Activated B cell treated with CpG ODN at 0.5 μM for 24 hours (primary cell): ENCODE results near the gene ADGRL1. TPM values are rescaled to one million over a fixed set of nuclear protein-coding genes. Genes with fewer than 3 reads are reported as not detected.

Experiments
- ATAC-seq: fragments of 200-7000 bp; cut with Tn5 transposase; one replicate; pipeline ENCODE4 v1.10.0; 2021; ENCODE audit warnings: low read depth, mild to moderate bottlenecking, moderate library complexity
- CTCF ChIA-PET: fragments of 350-600 bp; sonication (Branson Sonifier 250); formaldehyde crosslinking; loops from one replicate; lab custom pipeline; 2021; ENCODE audit warnings: antibody characterized with exemption; lab: Charles Lee
- POLR2A ChIA-PET: fragments of 350-600 bp; sonication (Branson Sonifier 250); formaldehyde crosslinking; loops from one replicate; lab custom pipeline; 2021; ENCODE audit warnings: antibody characterized with exemption; lab: Charles Lee
- DNase-seq: peaks from one replicate; pipeline ENCODE4 v3.0.0; 2022
- H3K27ac Mint-ChIP-seq: one replicate; pipeline ENCODE4 v1.8.0; 2020; ENCODE audit warnings: mixed read lengths
- H3K27me3 Mint-ChIP-seq: one replicate; pipeline ENCODE4 v1.8.0; 2021; ENCODE audit warnings: mixed read lengths
- H3K36me3 Mint-ChIP-seq: one replicate; pipeline ENCODE4 v1.8.0; 2021; ENCODE audit warnings: low read depth, mixed read lengths
- H3K4me1 Mint-ChIP-seq: one replicate; pipeline ENCODE4 v1.8.0; 2021; ENCODE audit warnings: mixed read lengths
- H3K4me3 Mint-ChIP-seq: one replicate; pipeline ENCODE4 v1.8.0; 2020; ENCODE audit warnings: mild to moderate bottlenecking, mixed read lengths
- H3K9me3 Mint-ChIP-seq: one replicate; pipeline ENCODE4 v1.8.0; 2020; ENCODE audit warnings: mixed read lengths
- intact Hi-C: fragments of 100-400 bp; cut with micrococcal nuclease; formaldehyde crosslinking; loops from one replicate; pipeline ENCODE4 v1.15.1; 2024
- total RNA-seq: library from RNA; stranded (reverse); gene quantifications from 2 replicates; pipeline ENCODE4 v1.2.3, GENCODE V29; 2022
- TF ChIP-seq, protein P1 (sequence below): fragments of 200-600 bp; IDR thresholded peaks from one replicate; pipeline ENCODE4 v1.8.0; 2022; ENCODE audit warnings: antibody characterized with exemption, mild to moderate bottlenecking

The ADGRL1 gene
- total RNA-seq, 1 donor from 2014 or later: 1.4 TPM

DNA sequence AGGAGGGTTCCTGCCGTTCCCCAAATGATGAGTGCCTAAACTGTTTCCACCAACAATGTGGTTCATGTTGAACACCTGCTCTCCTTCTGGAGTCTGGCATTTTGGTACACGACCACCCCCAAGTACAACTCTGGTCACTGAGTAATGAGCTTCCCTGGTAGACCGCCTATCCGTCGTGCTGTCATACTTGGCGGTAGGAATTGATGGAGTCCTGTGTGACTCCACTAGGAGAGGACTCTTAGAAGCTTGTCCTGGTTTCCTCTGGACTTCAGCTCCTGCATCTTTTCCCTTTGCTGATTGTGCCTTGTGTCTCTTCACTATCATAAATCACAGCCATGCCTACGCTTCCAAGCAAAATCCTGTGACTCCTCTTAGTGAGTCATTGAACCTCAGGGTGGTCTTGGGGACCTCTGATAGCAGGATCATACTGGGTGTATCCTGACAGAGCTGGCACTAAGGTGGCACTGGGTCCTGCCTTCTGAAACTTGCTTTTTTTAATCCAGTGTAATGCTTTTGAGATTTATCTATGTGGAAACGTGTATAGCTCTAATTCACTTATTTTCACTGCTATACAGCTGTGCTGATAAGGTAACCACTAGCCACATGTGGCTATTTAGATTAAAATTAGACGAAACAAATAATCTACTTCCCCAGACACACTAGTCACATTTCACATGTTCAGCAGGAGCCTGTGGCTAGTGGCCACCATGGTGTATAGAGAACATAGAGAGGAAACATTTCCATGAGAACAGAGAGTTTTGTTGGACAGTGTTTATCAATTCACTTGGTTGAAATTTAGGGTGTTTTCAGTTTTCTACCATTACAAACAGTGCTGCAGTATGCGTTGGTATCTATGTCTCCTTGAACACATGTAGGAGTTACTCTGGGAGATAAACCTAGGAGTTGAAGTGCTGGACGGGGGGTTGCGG lies 63.4 kb downstream of the ADGRL1 start:
- Mint-ChIP-seq H3K36me3 (peaks cover 6% of the 10 kb centered on the region), H3K27ac (no peak overlapping the region), H3K27me3 (no peaks in the 10 kb centered on the region), H3K4me3 (no peak overlapping the region), H3K9me3 (no peaks in the 10 kb centered on the region), H3K4me1 (peaks cover 4% of the 10 kb centered on the region)
- ATAC-seq: no peak
- intact Hi-C loops: no loop called here
- no peak for DNase-seq
- CTCF ChIA-PET: interaction anchor here (0.7 kb wide), 1 partner anchor 233 kb away, joined by 3 read pairs; no protein-coding TSS in a partner anchor
- TF ChIP-seq, protein P1, sequence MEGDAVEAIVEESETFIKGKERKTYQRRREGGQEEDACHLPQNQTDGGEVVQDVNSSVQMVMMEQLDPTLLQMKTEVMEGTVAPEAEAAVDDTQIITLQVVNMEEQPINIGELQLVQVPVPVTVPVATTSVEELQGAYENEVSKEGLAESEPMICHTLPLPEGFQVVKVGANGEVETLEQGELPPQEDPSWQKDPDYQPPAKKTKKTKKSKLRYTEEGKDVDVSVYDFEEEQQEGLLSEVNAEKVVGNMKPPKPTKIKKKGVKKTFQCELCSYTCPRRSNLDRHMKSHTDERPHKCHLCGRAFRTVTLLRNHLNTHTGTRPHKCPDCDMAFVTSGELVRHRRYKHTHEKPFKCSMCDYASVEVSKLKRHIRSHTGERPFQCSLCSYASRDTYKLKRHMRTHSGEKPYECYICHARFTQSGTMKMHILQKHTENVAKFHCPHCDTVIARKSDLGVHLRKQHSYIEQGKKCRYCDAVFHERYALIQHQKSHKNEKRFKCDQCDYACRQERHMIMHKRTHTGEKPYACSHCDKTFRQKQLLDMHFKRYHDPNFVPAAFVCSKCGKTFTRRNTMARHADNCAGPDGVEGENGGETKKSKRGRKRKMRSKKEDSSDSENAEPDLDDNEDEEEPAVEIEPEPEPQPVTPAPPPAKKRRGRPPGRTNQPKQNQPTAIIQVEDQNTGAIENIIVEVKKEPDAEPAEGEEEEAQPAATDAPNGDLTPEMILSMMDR: no peak
- POLR2A ChIA-PET: no interaction called here

DNA sequence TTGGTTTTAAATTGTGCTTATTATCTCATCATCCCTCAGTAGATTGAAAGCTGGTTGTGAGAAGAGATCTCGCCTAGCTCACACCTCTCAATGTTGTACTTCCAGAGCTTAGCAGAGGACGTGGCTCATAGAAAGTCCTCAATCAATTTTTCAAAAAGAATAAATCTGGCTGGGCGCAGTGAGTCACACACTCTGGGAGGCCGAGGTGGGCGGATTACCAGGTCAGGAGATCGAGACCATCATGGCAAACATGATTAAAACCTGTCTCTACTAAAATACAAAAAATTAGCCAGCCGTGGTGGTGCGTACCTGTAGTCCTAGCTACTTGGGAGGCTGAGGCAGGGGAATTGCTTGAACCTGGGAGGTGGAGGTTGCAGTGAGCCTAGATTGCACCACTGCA lies 64.9 kb downstream of the ADGRL1 start:
- CTCF ChIA-PET: no interaction called here
- TF ChIP-seq, protein P1: no peak
- Mint-ChIP-seq H3K9me3 (no peaks in the 10 kb centered on the region), H3K36me3 (peaks cover 10% of the 10 kb centered on the region), H3K27ac (no peak overlapping the region), H3K4me1 (peaks cover 9% of the 10 kb centered on the region), H3K27me3 (no peaks in the 10 kb centered on the region), H3K4me3 (no peak overlapping the region)
- DNase-seq (no peak), ATAC-seq (no peak)
- POLR2A ChIA-PET: interaction anchor here (0.5 kb wide), 1 partner anchor 562 kb away, joined by 5 read pairs; no protein-coding TSS in a partner anchor
- intact Hi-C loops: no loop called here

DNA sequence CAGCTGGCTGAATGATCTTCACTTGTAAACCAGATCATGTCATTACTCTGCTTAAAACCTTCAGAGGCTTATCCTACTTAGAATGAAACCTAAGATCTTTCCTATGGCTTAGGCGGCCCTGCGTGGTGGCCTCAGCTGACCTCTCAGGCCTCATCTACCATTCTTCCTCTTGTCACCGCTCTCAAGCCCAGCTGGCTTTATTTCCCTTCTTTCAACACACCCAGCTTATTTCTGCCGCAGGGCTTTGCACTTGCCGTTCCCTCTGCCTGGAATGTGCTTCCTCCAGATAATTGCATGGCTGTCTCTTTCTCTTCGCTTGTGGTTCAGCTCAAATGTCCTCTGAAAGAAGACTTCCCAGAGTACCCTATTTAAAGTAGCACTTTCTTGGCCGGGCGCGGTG lies 66.0 kb downstream of the ADGRL1 start:
- intact Hi-C loops: loop anchor here (5.0 kb wide), 3 partner anchors 343 to 988 kb away; partner anchors contain the start of genes IER2, NDUFB7, STX10 and ZSWIM4
- CTCF ChIA-PET: interaction anchor here (2.3 kb wide), 1 partner anchor 208 kb away, joined by 8 read pairs; no protein-coding TSS in a partner anchor
- Mint-ChIP-seq H3K36me3 (peaks cover 10% of the 10 kb centered on the region), H3K9me3 (no peaks in the 10 kb centered on the region), H3K4me3 (peak overlapping the region; percentile 22), H3K27ac (no peak overlapping the region), H3K27me3 (no peaks in the 10 kb centered on the region), H3K4me1 (peaks cover 16% of the 10 kb centered on the region)
- TF ChIP-seq, protein P1: no peak
- POLR2A ChIA-PET: interaction anchor here (0.5 to 0.6 kb wide), 2 partner anchors 245 to 1447 kb away, joined by 3 to 4 read pairs; no protein-coding TSS in a partner anchor
- DNase-seq: no peak
- ATAC-seq: no peak

DNA sequence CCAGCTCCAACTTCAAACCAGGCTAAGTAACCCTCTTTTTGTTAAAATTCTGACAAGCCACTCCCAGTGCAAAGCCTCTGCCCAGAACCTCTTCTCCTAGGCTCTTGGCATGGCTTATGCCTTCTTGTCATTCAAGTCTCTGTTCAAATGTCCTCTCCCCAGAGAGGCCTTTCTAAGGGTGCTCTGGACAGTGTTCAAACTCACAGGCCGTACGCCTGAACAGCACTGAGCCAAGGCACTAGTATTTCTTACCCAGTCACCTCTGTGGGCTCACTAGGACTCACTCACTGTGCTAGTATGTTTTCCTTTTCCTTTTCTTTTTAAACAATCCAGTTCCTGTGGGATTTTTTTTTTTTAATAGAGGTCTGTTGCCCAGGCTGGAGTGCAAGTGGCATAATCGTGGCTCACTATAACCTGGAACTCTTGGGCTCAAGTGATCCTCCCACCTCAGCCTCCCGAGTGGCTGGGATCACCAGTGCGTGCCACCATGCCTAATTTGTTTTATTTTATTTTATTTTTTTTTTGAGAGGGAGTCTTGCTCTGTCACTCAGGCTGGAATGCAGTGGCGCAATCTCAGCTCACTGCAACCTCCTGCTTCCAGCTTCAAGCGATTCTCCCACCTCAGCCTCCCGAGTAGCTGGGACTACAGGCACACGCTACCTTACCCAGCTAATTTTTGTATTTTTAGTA lies 67.2 kb downstream of the ADGRL1 start:
- peaks cover 10% of the 10 kb centered on the region for H3K36me3 Mint-ChIP-seq
- no peaks in the 10 kb centered on the region for H3K27me3 Mint-ChIP-seq
- no peak for ATAC-seq
- peak overlapping the region; percentile 44 for H3K4me3 Mint-ChIP-seq
- peaks cover 16% of the 10 kb centered on the region for H3K4me1 Mint-ChIP-seq
- no peak overlapping the region for H3K27ac Mint-ChIP-seq
- intact Hi-C loops: loop anchor here (5.0 kb wide), 3 partner anchors 341 to 986 kb away; partner anchors contain the start of genes IER2, NDUFB7, STX10 and ZSWIM4
- CTCF ChIA-PET: interaction anchor here (1.6 to 2.3 kb wide), 2 partner anchors 13 to 210 kb away, joined by 3 to 8 read pairs; no protein-coding TSS in a partner anchor
- DNase-seq: no peak
- no peaks in the 10 kb centered on the region for H3K9me3 Mint-ChIP-seq
- TF ChIP-seq, protein P1: no peak
- POLR2A ChIA-PET: interaction anchor here (0.7 kb wide), 1 partner anchor 66 kb away, joined by 3 read pairs; the partner anchor contains the start of gene MISP3
